Epithelial cell of proximal tubule (primary cell): Measurements from ENCODE around the gene FRAS1. TPM values are rescaled to one million over a fixed set of nuclear protein-coding genes. Genes with fewer than 3 reads are reported as not detected.
"Not testable (repeated sequence)": the region's sequence is repeated elsewhere in the genome, so short reads cannot be mapped to it uniquely, and the experiment has no call there.

Experiments used
- DNase-seq: peaks from one replicate; pipeline ENCODE4 v3.0.0-alpha.2; 2011; ENCODE audit warnings: low read depth
- H3K4me3 ChIP-seq: 2 replicates; pipeline ENCODE4 v1.5.1; 2011; ENCODE audit warnings: low read depth, mild to moderate bottlenecking, low read length
- CTCF ChIP-seq: conservative IDR thresholded peaks from 2 replicates; pipeline ENCODE4 v1.5.1; 2012; ENCODE audit warnings: low read depth, mild to moderate bottlenecking, low read length
- total RNA-seq: library from RNA; depleted of rRNA; stranded (reverse); fragments of >200 nt; gene quantifications from 2 replicates; pipeline ENCODE4 v1.2.3, GENCODE V29; 2015

FRAS1 gene
- total RNA-seq, 1 donor from 2014 or later: 9.1 TPM

GRCh38 chr4:78200949-78201348 lies 143.8 kb downstream of the FRAS1 start:
- TF ChIP-seq CTCF: no peak
- H3K4me3 ChIP-seq: no peak overlapping the region
- DNase-seq: no peak

- H3K4me3 ChIP-seq: no peak overlapping the region
- no peak for TF ChIP-seq CTCF
- DNase-seq: no peak
Observed at GRCh38 chr4:78204176-78204575, 147.1 kb downstream of the FRAS1 start.

GRCh38 chr4:78205591-78205990 lies 148.5 kb downstream of the FRAS1 start:
- H3K4me3 ChIP-seq: no peak overlapping the region
- no peak for DNase-seq
- TF ChIP-seq CTCF: no peak

GRCh38 chr4:78207541-78207940 lies 150.4 kb downstream of the FRAS1 start:
- TF ChIP-seq CTCF: no peak
- DNase-seq: no peak
- H3K4me3 ChIP-seq: no peak overlapping the region

- TF ChIP-seq CTCF: no peak
- no peak overlapping the region for H3K4me3 ChIP-seq
- no peak for DNase-seq
Observed at GRCh38 chr4:78207951-78208350, 150.8 kb downstream of the FRAS1 start.

GRCh38 chr4:78208896-78209295 lies 151.8 kb downstream of the FRAS1 start:
- not testable (repeated sequence) for DNase-seq

GRCh38 chr4:78210694-78211410 lies 153.7 kb downstream of the FRAS1 start:
- no peak for TF ChIP-seq CTCF
- DNase-seq: no peak
- H3K4me3 ChIP-seq: no peak overlapping the region

More at GRCh38 chr4:78208896-78209295, 151.8 kb downstream of the FRAS1 start:
- not testable (repeated sequence) for H3K4me3 ChIP-seq
